Colonic mucosa (tissue), 4 donors: ENCODE data around the gene FMNL1. TPM values are rescaled to one million over a fixed set of nuclear protein-coding genes. Genes with fewer than 3 reads are reported as not detected.
"Not testable (repeated sequence)": the region's sequence is repeated elsewhere in the genome, so short reads cannot be mapped to it uniquely, and the experiment has no call there.

Experiments
- DNase-seq: peaks from one replicate; pipeline ENCODE4 v3.0.0-alpha.2; 2020
- H3K27ac ChIP-seq: fragments of 200-600 bp; one replicate; pipeline ENCODE4 v1.8.0; 2021
- H3K27me3 ChIP-seq: fragments of 200-600 bp; one replicate; pipeline ENCODE4 v1.8.0; 2021
- H3K36me3 ChIP-seq: fragments of 200-600 bp; one replicate; pipeline ENCODE4 v1.8.0; 2021
- H3K4me1 ChIP-seq: fragments of 200-600 bp; one replicate; pipeline ENCODE4 v1.8.0; 2021; ENCODE audit warnings: mild to moderate bottlenecking
- H3K4me3 ChIP-seq: fragments of 200-600 bp; one replicate; pipeline ENCODE4 v1.8.0; 2021
- H3K9ac ChIP-seq, 2 donors: one replicate each; pipeline ENCODE4 v1.7.0; 2013; ENCODE audit warnings: control low read depth in 2 of 2, low read depth in 2 of 2, low read length in 2 of 2
- H3K9me3 ChIP-seq: fragments of 200-600 bp; one replicate; pipeline ENCODE4 v1.8.0; 2021
- CTCF ChIP-seq: fragments of 200-600 bp; IDR thresholded peaks from one replicate; pipeline ENCODE4 v1.8.0; 2022; ENCODE audit warnings: antibody characterized with exemption, mild to moderate bottlenecking
- intact Hi-C: fragments of 100-400 bp; cut with DNase I; formaldehyde crosslinking; loops from one replicate; pipeline ENCODE4 v1.14.1; 2022
- total RNA-seq, 2 donors: library from RNA; stranded (reverse); fragmentation: NEBNext Ultra II Directional in 1 of 2; extraction: Animal tissue kit (Norgen Biotek cat#: 25700) in 1 of 2; gene quantifications; one replicate each; pipeline ENCODE4 v1.2.1, GENCODE V29; 2021
- donor health status: healthy.
- donor health status: DM: no; HTN: no; CAD: no.
- donor health status: DM: no; HTN: no; CAD: no.

The FMNL1 gene
- total RNA-seq, 2 donors from 2014 or later = 6.8 to 8.4 TPM

DNA sequence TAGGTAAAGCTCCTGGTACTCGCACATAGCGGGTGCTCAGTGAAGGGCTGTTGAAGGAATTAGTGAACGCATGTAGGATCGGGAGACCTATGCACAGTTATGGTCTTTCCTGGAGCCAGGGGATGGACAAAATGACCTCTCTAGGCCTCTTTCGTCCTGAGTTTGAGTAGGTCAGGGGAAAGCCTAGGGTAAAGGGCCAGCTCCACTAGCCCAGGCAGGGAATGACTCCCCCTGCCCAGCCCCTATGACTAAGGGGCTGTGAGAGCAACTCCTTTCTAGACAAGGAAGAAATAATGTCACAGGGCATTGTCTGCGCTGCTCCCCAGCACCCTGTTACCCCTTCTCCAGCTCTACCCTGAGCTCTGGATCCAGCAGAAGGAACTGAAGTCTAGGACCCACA is 24.6 kb upstream of the FMNL1 start:
- Histone ChIP-seq H3K27ac (no peak overlapping the region), H3K4me1 (no peaks in the 10 kb centered on the region)
- intact Hi-C loops = loop anchor here (2.0 kb wide), 1 partner anchor 62 kb away; the partner anchor contains the start of gene ACBD4

GRCh38 chr17:45197555-45198334 is 23.9 kb upstream of the FMNL1 start:
- Histone ChIP-seq H3K9ac (peak overlapping the region; percentile 68 to 76), H3K36me3 (no peaks in the 10 kb centered on the region), H3K4me1 (no peaks in the 10 kb centered on the region), H3K4me3 (no peak overlapping the region), H3K9me3 (no peaks in the 10 kb centered on the region), H3K27me3 (no peaks in the 10 kb centered on the region), H3K27ac (no peak overlapping the region)
- peak; percentile 95 for DNase-seq
- TF ChIP-seq CTCF = peak; percentile 99
- intact Hi-C loops = loop anchor here (2.0 kb wide), 1 partner anchor 63 kb away; the partner anchor contains the start of gene ACBD4

More for the DNA sequence above, 24.6 kb upstream of the FMNL1 start:
- H3K4me3 ChIP-seq = no peak overlapping the region
- no peaks in the 10 kb centered on the region for H3K36me3 ChIP-seq
- H3K9ac ChIP-seq = peak overlapping the region in 1 of 2 donors; percentile 68
- no peak for DNase-seq
- no peaks in the 10 kb centered on the region for H3K9me3 ChIP-seq
- no peaks in the 10 kb centered on the region for H3K27me3 ChIP-seq
- no peak for TF ChIP-seq CTCF

DNA sequence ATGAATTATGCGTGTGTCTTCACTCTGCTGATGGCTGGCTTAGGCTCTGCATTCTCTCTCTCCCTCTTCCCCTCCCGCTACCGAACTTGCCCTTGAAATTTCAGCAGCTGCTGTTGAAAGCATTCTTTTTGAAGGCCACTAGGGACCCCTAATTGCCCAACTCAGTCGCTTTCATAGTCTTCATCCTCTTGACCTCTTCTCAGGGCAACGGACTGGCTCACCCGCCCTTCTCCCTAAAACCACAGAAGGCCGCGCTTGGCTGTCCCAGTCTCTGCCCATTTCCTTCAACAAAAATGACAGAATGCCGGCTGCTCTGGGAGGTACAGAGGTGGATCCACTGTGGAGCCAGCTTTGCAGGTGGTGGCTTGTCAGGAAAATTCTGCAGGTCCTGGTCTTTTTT is 21.0 kb upstream of the FMNL1 start:
- intact Hi-C loops = loop anchor here (5.0 kb wide), 1 partner anchor 283 kb away; the partner anchor contains the start of gene GFAP
- H3K4me1 ChIP-seq = no peaks in the 10 kb centered on the region
- H3K9me3 ChIP-seq = no peaks in the 10 kb centered on the region
- TF ChIP-seq CTCF = no peak
- H3K9ac ChIP-seq = no peak overlapping the region
- no peak overlapping the region for H3K4me3 ChIP-seq
- H3K27me3 ChIP-seq = no peaks in the 10 kb centered on the region
- no peak overlapping the region for H3K27ac ChIP-seq
- H3K36me3 ChIP-seq = no peaks in the 10 kb centered on the region
- no peak for DNase-seq

DNA sequence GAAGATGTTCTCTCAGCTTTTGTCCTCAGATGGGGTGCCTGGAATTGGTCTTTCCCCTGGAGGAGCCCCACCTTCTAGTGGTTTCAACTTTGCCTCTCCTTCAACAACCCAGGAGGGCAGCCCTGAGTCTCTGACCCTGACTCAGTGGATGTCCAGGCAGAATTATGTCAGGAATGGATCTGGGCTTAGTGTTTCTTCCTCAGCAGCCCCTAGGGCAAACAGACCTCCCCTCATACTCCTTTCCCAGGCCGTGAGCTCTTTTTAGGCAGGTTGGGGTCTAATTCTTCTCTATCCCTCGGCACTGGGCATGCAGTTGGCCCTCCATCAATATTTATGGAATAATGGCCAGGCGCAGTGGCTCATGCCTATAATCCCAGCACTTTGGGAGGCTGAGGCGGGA is 20.2 kb upstream of the FMNL1 start:
- H3K27me3 ChIP-seq = no peaks in the 10 kb centered on the region

DNA sequence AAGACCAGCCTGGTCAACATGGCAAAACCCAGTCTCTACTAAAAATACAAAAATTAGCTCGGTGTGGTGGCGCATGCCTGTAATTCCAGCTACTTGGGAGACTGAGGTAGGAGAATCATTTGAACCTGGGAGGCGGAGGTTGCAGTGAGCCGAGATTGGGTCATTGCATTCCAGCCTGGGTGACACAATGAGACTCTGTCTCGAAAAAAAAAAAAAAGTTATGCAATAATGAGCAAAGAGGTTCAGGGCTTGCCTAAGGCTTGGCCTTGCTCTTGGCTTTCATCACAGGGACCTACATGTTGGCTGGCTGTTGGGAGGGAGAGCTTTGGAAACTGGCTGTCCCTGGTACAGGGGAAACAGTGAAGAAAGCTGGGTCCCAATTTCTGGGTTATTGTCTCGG is 19.8 kb upstream of the FMNL1 start:
- not testable (repeated sequence) for DNase-seq, H3K4me3 ChIP-seq, H3K27ac ChIP-seq, H3K36me3 ChIP-seq, H3K4me1 ChIP-seq, H3K27me3 ChIP-seq, H3K9me3 ChIP-seq, H3K9ac ChIP-seq
- intact Hi-C loops = loop anchor here (5.0 kb wide), 1 partner anchor 285 kb away; the partner anchor contains the start of gene GFAP

More for the DNA sequence above, 20.2 kb upstream of the FMNL1 start:
- intact Hi-C loops = loop anchor here (5.0 kb wide), 1 partner anchor 284 kb away; the partner anchor contains the start of gene GFAP
- H3K36me3 ChIP-seq = no peaks in the 10 kb centered on the region
- H3K9ac ChIP-seq = no peak overlapping the region
- no peak overlapping the region for H3K4me3 ChIP-seq
- H3K27ac ChIP-seq = no peak overlapping the region
- no peaks in the 10 kb centered on the region for H3K4me1 ChIP-seq
- DNase-seq = no peak
- no peak for TF ChIP-seq CTCF
- no peaks in the 10 kb centered on the region for H3K9me3 ChIP-seq
